Stimulated activated CD4-positive, alpha-beta T cell treated with anti-CD3 and anti-CD28 coated beads, Interleukin-1b, Interleukin-23, amount 100 ng/mL, for 4 hours (primary cell): ENCODE measurements around the gene PLCL2.
"Not testable (repeated sequence)": the region's sequence is repeated elsewhere in the genome, so short reads cannot be mapped to it uniquely, and the experiment has no call there.

Experiments
- DNase-seq, 2 donors: peaks; one replicate each; pipeline ENCODE4 v3.0.0-alpha.2; 2020; ENCODE audit warnings: low read depth in 2 of 2

Gene PLCL2

DNA sequence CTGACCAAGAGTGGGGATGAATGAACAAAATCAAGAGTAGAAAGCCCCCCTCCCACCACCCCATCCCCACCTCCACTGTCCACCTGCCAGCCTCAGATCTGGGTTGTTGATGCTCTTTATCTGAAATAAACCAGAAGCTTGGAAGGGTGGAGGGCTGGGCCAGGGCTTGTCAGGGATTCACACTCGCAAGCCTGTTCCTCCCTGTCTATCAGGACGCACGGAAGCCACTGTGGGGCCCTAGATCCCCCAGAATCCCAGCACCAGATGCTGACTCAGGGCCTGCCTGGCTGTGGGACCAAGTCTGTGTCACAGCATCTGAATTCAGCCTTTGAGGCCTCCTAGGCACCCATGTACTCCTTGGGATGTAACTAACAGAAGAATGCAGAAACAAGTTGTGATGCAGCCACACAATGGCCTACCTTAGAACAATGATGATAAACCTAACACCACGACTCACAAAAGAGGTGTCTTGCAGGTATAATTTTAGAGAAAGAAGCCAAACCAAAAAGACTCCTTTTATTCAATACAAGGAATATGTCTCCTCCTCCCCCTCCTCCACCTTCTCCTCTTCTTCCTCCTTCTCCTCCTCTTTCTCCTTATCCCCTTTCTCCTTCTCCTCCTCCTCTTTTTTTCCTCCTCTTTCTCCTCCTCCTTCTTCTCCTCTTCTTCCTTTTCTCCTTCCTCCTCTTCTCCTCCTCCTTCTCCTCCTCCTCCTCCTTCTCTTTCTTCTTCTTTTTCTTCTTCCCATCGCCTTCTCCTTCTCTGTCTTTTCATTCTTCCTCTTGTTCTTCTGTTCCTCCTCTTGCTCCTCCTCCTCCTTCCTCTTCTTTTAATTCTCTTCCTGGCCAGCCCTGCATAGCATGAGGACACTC, 234.7 kb downstream of the PLCL2 start:
- no peak for DNase-seq

DNA sequence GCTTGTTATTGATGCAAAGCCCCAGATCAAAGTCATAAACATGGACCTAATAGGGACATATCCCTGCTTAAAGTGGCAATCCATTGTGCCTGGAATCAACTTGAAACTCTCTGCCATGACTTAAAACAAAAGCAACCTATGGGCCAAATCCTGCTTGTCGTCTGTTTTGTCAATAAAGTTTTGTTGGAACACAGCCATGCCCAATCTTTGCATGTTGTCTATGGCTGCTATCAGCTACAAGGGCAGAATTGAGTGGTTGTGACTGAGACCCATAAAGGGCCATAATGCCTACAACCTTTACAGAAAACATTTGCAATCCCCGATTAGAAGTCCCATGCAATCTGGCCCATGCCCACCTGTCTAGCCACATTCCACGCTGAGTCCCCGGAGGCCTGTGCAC, 235.4 kb downstream of the PLCL2 start:
- DNase-seq: no peak

DNA sequence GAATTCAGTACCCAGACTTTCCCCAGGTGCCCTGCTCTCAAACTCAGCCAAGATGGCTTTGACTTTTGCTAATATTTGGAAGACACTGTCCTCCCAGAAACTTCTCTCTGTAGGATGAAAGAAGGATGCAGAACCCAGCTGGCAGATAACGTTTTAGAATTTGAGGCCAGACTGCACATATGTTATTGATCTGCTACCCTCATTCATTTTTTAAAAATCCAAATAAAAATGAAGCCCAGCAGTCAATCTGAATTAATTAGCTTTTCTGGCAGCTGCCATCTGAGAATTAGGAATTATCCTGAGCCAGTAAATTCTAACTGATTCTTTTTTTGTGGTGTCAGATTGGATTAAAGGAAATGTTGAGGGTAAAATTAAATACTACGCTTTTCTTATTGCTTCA, 236.6 kb downstream of the PLCL2 start:
- no peak for DNase-seq

DNA sequence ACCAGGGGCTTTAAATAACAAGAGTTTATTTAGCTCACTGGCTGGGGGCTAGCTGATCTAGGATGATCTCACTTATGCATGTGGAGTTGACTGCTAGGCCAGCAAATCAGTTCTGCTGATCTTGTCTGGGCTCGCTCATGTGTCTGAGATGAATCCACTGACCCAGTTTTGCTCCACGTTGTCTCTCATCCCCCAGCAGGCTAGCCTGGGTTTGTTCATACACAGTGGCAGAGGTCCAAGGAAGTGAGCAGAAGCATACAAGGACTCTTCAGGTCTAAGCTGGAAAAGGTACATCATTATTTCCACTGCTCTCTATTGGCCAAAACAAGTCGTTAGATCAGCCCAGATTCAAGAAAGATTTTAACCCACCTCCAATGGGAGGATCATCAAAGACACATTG, 238.0 kb downstream of the PLCL2 start:
- DNase-seq: no peak

DNA sequence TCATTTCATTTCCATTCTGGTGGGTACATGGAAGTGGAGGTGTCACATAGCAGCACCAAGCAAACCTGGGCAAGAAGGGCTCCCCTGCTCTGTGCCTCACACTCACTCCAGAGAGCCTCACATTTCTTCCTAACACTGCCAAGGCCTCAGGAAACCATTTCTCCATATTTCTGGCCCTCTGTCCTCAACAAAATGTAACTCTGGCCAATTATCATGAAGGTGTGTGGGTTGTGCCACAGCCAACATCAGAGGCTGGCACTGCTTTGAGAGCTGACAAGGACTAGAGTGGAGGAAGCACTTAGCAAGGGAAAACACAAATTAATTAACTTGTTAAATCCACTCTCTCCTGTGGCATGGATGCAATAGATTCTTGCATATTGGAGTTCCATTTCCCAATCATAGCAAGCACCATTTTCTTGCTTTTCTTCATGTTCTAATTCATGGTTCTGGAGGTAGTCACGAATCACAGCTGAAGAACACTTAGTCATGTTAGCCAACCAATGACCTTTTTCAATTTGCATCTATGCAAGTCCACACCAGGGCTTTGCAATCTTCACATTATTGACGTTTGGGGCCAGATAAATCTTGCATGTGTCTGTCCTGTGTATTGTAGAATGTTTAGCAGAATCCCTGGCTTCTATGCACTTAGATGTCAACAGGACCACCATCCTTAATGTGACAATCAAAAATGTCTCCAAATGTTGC, 241.1 kb downstream of the PLCL2 start:
- DNase-seq: no peak

DNA sequence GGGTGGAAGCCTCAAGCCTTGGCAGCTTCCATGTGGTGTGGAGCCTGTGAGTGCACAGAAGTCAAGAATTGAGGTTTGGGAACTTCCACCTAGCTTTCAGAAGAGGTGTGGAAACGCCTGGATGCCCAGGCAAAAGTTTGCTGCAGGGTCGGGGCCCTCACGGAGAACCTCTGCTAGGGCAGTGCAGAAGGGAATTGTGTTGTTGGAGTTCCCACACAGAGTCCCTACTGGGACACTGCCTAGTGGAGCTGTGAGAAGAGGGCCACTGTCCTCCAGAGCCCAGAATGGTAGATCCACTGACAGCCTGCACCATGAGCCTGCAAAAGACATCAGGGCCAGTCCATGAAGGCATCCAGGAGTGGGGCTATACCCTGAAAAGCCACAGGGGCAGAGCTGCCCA, 243.9 kb downstream of the PLCL2 start:
- not testable (repeated sequence) for DNase-seq

DNA sequence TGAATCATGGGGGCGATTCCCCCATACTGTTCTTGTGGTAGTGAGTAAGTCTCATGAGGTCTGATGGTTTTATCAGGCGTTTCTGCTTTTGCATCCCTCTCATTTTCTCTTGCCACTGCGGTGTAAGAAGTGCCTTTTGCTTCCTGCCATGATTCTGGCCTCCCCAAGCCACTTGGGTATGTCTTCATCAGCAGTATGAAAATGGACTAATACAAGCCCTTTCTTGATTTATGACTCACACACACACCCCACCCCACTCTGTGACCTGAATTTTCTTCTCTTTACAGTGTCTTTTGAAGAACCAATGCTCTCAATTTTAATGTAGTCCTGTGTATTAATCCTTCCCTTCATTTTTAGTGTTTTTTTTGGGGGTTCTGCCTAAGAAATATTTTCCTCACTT, 244.8 kb downstream of the PLCL2 start:
- no peak for DNase-seq

- DNase-seq: no peak
Observed at GRCh38 chr3:17130956-17131355, 246.2 kb downstream of the PLCL2 start.

DNA sequence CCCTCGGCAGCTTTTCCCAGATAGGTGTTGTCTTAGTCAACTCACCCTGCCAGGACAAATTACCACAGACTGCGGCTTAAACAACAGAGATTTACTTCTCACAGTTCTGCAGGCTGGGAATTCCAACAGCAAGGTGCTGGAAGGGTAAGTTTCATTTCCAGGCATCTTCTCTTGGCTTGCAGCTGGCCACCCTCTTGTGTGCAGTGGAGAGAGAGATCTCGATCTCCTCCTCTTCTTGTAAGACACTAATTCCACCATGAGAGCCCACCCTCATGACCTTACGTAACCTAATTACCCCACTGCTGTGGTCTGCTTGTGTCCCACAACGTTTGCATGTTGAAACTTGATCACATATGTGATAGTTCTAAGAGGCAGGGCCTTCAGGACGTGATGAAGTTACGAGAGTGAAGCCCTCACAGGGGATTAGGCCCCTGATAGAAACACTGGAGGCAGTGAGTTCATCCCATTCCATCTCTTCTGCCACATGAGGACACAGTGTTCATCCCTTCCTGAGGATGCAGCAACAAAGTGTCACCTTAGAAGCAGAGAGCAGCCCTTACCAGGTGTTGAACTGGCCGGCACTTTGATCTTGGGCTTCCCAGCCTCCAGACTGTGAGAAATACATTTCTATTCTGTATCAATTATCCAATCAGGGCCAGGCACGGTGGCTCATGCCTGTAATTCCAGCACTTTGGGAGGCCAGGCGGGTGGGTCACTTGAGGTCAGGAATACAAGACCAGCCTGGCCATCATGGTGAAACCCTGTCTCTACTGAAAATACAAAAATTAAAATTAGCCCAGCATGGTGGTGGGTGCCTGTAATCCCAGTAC, 247.7 kb downstream of the PLCL2 start:
- no peak for DNase-seq

DNA sequence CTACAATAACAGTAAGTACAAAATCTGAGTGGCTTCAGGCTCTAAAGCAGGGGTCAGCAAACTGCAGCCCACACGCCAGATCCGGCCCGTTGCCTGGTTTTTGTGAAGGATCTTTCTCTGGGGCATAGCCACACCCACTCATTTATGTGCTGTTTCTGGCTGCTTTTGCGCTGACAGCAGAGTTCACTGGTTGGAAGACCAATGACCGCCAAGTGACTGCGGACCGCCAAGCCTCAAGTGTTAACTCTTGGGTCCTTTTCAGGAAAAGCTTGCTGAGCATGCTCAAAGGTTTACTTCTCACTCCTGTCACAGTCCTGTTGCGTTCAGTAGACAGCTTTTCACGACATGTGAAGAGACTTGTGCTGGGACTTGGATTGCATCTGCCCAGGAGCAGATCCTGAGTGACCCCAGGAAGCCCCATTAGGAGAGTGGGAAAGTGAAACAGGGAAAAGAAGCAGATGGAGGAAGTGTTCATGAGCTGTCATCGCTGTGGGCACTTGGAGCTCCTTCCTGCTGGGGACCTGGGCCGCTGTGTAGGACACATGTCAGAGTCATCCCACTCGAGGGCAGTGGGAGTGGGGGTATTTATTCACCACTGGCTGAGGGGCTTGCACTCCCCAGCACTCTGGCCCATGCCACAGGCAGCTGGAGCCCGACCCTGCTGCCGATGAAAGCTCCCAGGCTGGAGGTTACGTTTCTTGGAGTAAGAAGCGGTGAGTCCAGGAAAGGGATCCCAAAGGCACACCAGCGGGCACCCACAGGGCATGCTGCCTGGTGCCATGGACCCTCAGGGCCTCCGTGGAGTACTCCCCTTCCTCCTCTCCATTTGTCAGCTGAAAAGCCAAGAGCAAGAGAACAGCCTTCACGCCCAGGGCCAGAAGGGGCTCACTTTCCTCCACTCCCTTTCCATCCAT, 249.1 kb downstream of the PLCL2 start:
- no peak for DNase-seq

DNA sequence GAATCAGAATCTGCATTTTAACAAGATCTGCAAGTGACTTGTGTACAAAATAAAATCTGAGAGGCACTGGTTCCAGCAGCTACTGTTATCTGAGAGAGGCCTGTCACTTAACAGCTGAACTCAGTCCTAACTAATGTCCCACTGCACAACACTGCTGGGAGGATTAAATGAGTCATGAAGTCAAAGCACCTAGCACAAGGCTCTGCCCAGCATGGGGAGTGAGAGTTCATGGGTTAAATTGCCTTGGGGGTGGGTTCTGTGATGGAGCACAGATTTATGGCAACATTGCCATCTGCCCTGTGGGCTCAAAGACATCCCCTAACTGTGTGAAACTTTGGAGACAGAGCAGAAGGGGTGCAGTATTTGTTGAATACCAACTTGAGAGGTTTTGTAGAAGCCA, 250.9 kb downstream of the PLCL2 start:
- no peak for DNase-seq

DNA sequence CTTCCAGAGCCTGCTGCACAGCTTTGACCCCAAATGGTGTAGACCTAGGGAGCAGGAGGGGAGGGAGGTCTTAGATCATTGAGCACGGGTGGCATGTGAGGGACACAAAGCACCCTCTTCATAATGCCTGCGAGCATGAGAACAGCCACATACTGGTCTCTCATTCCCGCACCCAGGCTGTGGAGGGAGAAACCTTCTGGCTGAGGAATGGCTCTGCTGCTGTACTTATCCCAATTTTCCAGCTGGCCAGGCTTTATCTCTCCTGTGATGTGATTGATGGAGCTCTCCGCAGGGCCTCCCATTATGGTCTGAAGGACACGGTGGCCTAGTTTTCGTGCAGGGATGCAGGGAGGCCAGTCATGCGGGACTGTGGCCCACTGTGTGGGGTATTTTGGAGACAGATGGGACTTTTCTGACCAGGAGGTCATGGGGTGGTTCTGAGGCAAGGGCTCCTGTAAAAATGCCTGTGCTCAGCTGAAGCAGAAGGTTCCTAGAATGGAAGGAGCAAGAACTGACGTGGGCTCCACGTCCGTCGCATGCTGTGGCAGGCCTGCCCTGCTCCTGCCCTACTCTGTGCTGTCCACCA, 251.5 kb downstream of the PLCL2 start:
- no peak for DNase-seq

GRCh38 chr3:17137321-17137826, 252.6 kb downstream of the PLCL2 start:
- DNase-seq: no peak

- DNase-seq: no peak
Observed at GRCh38 chr3:17138246-17139039, 253.7 kb downstream of the PLCL2 start.
